Astrocyte (in vitro differentiated cells and primary cell): ENCODE results near the gene RAB4A.

Experiments
- CTCF ChIP-seq: IDR thresholded peaks from 2 replicates; pipeline ENCODE4 v1.5.1; 2011; ENCODE audit warnings: low read depth, mild to moderate bottlenecking, inconsistent platforms, low read length, moderate library complexity; ENCODE audit not compliant: insufficient read depth
- EZH2 ChIP-seq: IDR thresholded peaks from 2 replicates; pipeline ENCODE4 v1.6.1; 2012; ENCODE audit warnings: mild to moderate bottlenecking, low read length, inconsistent platforms; ENCODE audit not compliant: insufficient read depth

- TF ChIP-seq CTCF (no peak), EZH2 (no peak)
These were observed 63.4 kb downstream of the RAB4A start for GRCh38 chr1:229334269-229334668.
